ENCODE results near the gene ATP2A2. TPM values are rescaled to one million over a fixed set of nuclear protein-coding genes. Genes with fewer than 3 reads are reported as not detected.

The ATP2A2 gene
- total and polyA plus RNA-seq, 8 donors: 118 to 258 (median 143) TPM

GRCh38 chr12:110330124-110330523 is 49.1 kb downstream of the ATP2A2 start:
- H3K36me3 ChIP-seq: peaks cover 3 to 95% of the 10 kb centered on the region in 2 donors
- H3K4me1 ChIP-seq: peaks cover 0 to 18% of the 10 kb centered on the region in 2 donors
- H3K27ac ChIP-seq: no peak overlapping the region
- H3K27me3 ChIP-seq: no peaks in the 10 kb centered on the region
- peak overlapping the region in 1 of 2 donors; percentile 0 for H3K4me3 ChIP-seq
- ATAC-seq (no peak), DNase-seq (no peak)
- TF ChIP-seq CTCF (IDR thresholded peaks at IDR 0.05): no peak
- no peaks in the 10 kb centered on the region for H3K9me3 ChIP-seq
- intact Hi-C loops (cut with DNase I): no loop called here

GRCh38 chr12:110330544-110330943 is 49.5 kb downstream of the ATP2A2 start:
- Histone ChIP-seq H3K4me1 (peaks cover 0 to 18% of the 10 kb centered on the region in 2 donors), H3K4me3 (peak overlapping the region in 1 of 2 donors; percentile 0), H3K27me3 (no peaks in the 10 kb centered on the region), H3K36me3 (peaks cover 3 to 95% of the 10 kb centered on the region in 2 donors), H3K9me3 (no peaks in the 10 kb centered on the region), H3K27ac (no peak overlapping the region)
- intact Hi-C loops (cut with DNase I): no loop called here
- ATAC-seq (peak; percentile 76), DNase-seq (no peak)
- no peak for TF ChIP-seq CTCF (IDR thresholded peaks at IDR 0.05)

GRCh38 chr12:110333201-110333600 is 52.2 kb downstream of the ATP2A2 start:
- DNase-seq (no peak), ATAC-seq (no peak)
- no peak overlapping the region for H3K27ac ChIP-seq
- H3K9me3 ChIP-seq: no peaks in the 10 kb centered on the region
- H3K36me3 ChIP-seq: peaks cover 3 to 95% of the 10 kb centered on the region in 2 donors
- TF ChIP-seq CTCF (IDR thresholded peaks at IDR 0.05): no peak
- intact Hi-C loops (cut with DNase I): no loop called here
- H3K4me1 ChIP-seq: peaks cover 0 to 18% of the 10 kb centered on the region in 2 donors
- no peak overlapping the region for H3K4me3 ChIP-seq
- H3K27me3 ChIP-seq: no peaks in the 10 kb centered on the region

- DNase-seq: no peak
- H3K4me1 ChIP-seq: peaks cover 8 to 13% of the 10 kb centered on the region in 2 donors
- no peaks in the 10 kb centered on the region for H3K9me3 ChIP-seq
- H3K27ac ChIP-seq: no peak overlapping the region
- H3K36me3 ChIP-seq: peaks cover 3 to 100% of the 10 kb centered on the region in 2 donors
- ATAC-seq: no peak
- intact Hi-C loops (cut with DNase I): no loop called here
- no peak for TF ChIP-seq CTCF (IDR thresholded peaks at IDR 0.05)
- H3K27me3 ChIP-seq: no peaks in the 10 kb centered on the region
- H3K4me3 ChIP-seq: no peak overlapping the region
Measured at GRCh38 chr12:110335481-110336045, 54.5 kb downstream of the ATP2A2 start.

GRCh38 chr12:110337912-110338710 is 57.1 kb downstream of the ATP2A2 start:
- H3K4me3 ChIP-seq: no peak overlapping the region
- DNase-seq (no peak), ATAC-seq (no peak)
- peaks cover 3 to 100% of the 10 kb centered on the region in 2 donors for H3K36me3 ChIP-seq
- no peak for TF ChIP-seq CTCF (IDR thresholded peaks at IDR 0.05)
- no peaks in the 10 kb centered on the region for H3K9me3 ChIP-seq
- intact Hi-C loops (cut with DNase I): no loop called here
- no peaks in the 10 kb centered on the region for H3K27me3 ChIP-seq
- H3K27ac ChIP-seq: no peak overlapping the region
- peaks cover 4 to 9% of the 10 kb centered on the region in 2 donors for H3K4me1 ChIP-seq
